GM19438 (cell line): ENCODE data around the gene HSPA5.
"Not testable (repeated sequence)": the region's sequence is repeated elsewhere in the genome, so short reads cannot be mapped to it uniquely, and the experiment has no call there.

ENCODE experiments used
- ATAC-seq: cut with Tn5 transposase; IDR thresholded peaks from one replicate; pipeline ENCODE4 v1.9.1; 2021; ENCODE audit warnings: low read depth; ENCODE audit not compliant: unreplicated experiment

HSPA5 gene

GRCh38 chr9:125243792-125244260, 2.7 kb upstream of the HSPA5 start:
- ATAC-seq: no peak

DNA sequence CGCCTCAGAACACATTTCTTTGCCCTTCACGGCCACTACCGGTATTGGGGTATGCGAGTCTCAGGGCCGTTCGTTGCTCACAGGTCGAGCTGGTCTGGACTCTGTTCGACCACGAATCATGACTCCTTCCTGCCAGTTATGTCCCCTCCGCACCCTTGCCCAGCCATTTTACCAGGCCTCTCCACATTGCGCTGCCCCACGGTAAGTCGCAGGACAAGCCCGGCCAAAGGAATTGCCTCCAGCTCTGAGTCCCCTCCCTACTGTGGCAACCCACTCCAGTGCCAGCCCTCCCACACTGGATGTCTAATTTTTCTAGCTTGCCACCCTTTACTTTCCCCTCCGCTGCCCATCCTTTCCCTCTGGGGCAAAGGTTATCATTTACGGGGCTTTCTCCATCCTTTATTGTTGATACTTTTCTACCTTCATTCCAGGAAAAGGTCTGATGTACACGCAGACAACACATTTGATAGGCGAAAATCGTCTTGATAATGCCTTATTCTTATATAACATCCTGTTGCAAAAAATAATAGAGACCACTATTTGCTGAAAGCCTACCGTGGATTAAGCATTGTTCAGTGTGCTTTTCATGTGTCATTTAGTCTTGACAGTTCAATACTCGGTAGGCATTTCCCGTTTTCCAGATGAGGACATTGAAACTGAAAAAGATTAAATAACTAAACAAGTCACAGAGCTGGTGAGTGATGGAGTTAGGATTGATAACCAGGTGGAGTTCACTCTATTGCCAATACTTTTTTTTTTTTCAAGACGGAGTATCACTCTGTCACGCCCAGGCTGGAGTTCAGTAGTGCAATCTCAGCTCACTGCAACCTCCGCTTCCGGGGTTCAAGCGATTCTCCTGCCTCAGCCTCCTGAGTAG, 958 bp upstream of the HSPA5 start:
- ATAC-seq: peak; percentile 4

DNA sequence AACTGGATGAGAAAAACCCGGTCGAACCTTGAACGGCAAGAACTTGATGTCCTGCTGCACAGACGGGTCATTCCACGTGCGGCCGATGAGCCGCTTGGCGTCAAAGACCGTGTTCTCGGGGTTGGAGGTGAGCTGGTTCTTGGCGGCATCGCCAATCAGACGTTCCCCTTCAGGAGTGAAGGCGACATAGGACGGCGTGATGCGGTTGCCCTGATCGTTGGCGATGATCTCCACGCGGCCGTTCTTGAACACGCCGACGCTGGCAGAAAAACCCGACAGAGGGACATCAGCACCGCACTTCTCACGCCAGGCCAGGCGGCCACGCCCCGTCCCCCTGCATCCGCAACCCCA, 519 bp downstream of the HSPA5 start:
- peak; percentile 2 for ATAC-seq

- no peak for ATAC-seq
Measured at GRCh38 chr9:125239631-125240597, 1.2 kb downstream of the HSPA5 start.

- no peak for ATAC-seq
Measured at GRCh38 chr9:125238915-125239446, 2.2 kb downstream of the HSPA5 start.

- ATAC-seq: no peak
Measured at GRCh38 chr9:125238127-125238914, 2.8 kb downstream of the HSPA5 start.

GRCh38 chr9:125236520-125237159, 4.5 kb downstream of the HSPA5 start:
- ATAC-seq: not testable (repeated sequence)

DNA sequence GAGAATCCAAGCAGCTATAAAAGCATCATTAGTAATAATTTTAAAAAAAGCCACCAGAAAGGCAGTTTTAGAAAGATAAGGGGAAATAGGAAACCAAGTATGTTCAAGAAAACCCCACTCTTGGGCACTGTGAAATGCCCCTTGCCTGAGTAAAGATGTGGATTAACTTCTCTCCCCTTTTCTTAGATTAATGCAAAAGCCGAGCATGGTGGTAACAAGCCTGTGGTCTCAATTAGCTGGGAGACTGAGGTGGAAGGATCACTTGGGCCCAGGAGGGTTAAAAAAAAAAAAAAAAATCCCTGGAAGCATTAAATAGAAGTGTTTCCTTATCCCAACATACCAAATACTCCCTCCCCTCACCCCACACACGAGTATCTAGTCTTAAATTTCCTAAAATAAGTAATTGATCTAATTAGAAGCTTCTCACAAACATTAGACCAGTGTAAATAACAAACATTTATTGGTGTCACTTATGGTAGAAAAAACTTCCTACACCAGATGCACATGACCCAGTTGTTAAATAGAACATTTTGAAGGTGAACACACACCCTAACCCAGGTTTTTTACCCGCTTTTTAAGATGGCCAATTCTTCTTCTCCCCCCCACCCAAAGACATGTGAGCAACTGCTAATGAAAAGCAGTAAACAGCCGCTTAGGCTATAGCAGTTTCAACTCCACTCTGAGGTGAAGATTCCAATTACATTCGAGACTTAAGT, 5.2 kb downstream of the HSPA5 start:
- no peak for ATAC-seq

DNA sequence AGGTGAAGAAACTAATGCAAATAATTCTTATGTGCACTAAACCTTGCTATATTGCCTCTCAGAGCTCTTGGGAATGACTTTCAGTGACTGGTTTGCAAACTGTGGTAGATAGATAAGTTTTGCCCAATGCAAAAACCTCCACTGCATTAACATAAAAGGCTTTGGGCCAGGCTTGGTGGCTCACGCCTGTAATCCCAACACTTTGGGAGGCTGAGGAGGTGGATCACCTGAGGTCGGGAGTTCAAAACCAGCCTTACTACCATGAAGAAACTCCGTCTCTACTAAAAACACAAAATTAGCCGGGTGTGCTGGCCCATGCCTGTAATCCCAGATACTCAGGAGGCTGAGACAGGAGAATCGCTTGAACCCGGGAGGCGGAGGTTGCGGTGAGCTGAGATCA, 7.0 kb downstream of the HSPA5 start:
- ATAC-seq: not testable (repeated sequence)

DNA sequence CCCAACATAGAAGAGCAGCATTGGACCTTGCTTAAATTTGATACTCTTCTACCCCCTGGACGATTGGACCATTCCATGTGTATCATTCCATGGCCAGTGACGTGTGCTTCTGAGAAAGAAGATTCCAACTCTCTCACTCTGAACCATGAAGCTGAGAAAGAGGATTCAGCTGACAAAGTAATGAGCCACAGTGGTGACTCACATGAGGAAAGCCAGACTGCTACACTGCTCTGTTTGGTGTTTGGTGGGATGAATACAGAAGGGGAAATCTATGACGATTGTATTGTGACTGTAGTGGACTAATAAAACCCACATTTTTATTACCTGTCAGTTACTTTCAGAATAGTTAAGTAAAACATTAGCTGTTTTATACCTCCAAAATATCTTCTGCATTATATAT, 7.5 kb downstream of the HSPA5 start:
- ATAC-seq: no peak

GRCh38 chr9:125227761-125228160, 13.4 kb downstream of the HSPA5 start:
- ATAC-seq: no peak

GRCh38 chr9:125224858-125225257, 16.3 kb downstream of the HSPA5 start:
- not testable (repeated sequence) for ATAC-seq

- no peak for ATAC-seq
Measured at GRCh38 chr9:125218621-125219020, 22.5 kb downstream of the HSPA5 start.

- ATAC-seq: no peak
Measured at GRCh38 chr9:125214186-125214585, 27.0 kb downstream of the HSPA5 start.

DNA sequence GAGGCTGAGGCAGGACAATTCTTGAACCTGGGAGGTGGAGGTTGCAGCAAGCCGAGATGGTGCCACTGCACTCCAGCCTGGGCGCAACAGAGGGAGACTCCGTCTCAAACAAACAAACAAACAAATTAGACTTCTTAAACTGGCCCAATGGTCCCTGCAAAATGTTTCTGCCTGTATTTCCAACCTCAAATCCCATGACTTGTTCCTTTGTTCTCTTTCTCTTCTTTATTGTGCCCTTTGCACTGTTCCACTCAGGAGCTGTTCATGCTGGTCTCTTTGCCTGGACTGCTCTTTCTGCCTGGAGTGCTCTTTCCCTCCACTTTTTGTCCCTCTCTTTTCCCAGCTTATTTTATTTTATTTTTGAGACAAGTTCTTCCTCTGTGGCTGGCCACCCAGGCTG, 36.7 kb downstream of the HSPA5 start:
- no peak for ATAC-seq

GRCh38 chr9:125202846-125203618, 38.1 kb downstream of the HSPA5 start:
- ATAC-seq: no peak

DNA sequence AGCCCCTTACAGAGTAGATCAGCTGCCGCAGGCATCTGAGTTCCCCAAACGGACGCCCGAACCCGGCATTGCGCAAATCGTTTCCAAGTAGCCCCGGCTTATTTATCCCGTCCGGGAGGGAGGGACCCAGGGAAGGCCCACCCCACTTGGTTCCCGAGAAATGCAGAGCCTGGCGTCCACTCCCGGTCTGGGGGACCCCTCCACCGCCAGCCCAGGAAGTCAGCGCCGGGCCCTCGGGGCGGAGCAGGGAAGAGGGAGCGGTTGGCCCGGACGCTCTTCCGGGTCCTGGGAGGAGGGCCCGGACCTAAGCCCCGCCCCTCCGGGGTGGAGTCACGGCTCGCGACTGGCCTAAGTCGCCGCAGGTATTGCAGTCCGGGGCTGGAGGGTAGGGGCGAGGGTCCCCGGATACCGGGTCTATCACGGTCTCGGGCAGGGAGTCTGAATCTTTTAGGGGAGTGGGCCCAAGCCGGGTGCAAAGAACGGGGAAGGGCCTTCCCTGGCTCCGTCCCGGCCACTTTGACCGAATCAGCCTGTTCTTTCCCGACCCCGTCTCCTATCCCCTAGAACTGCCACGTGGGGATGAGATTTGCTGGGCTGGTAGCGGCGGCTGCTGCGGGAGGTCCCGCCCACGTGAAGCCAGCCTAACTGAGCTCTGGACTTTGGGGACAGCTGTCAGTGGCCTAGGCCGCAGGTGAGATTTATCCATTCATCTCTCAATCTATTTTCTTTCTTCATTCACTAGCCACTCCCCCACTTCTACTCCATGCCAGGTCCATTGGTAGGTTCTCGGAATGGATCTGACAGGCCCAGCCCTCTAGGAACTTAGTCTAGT, 40.7 kb downstream of the HSPA5 start, which contains the start of gene RABEPK:
Gene RABEPK (plus strand): TSS at position 327 of the 832 bp plus-strand sequence. CDS start 2,472 bp downstream, outside the sequence.
- peak; percentile 98 for ATAC-seq
